OCI-LY3 (cell line): ENCODE data around the gene AUTS2.

ENCODE experiments used
- H2AFZ ChIP-seq: fragments of 200-600, 300-600 bp; shearing (Covaris generic); 2 replicates; pipeline ENCODE4 v1.6.0; 2014; ENCODE audit warnings: antibody characterized with exemption, low read depth, low read length
- H3K27ac ChIP-seq: fragments of 200-600, 300-600 bp; sonication (generic); 2 replicates; pipeline ENCODE4 v1.5.1; 2014; ENCODE audit warnings: mild to moderate bottlenecking, low read length, moderate library complexity, mixed read lengths
- H3K27me3 ChIP-seq: fragments of 200-600, 300-600 bp; sonication (generic); 2 replicates; pipeline ENCODE4 v1.6.1; 2014; ENCODE audit warnings: low read depth, low read length, mixed read lengths
- H3K36me3 ChIP-seq: fragments of 200-600, 300-600 bp; sonication (generic); replicated peaks from 2 replicates; pipeline ENCODE3; 2014; ENCODE audit warnings: low read depth, low read length, mixed read lengths
- H3K4me1 ChIP-seq: fragments of 300-600, 200-600 bp; sonication (generic); 2 replicates; pipeline ENCODE4 v1.6.1; 2014; ENCODE audit warnings: low read length, mixed read lengths
- H3K4me2 ChIP-seq: fragments of 200-600, 300-600 bp; sonication (generic); 2 replicates; pipeline ENCODE4 v1.6.1; 2014; ENCODE audit warnings: low read length, mixed read lengths
- H3K4me3 ChIP-seq: fragments of 300-600, 200-600 bp; sonication (generic); 2 replicates; pipeline ENCODE4 v1.5.1; 2014; ENCODE audit warnings: antibody characterized with exemption, mild to moderate bottlenecking, low read length, moderate library complexity
- H3K79me2 ChIP-seq: fragments of 300-600, 200-600 bp; shearing (Covaris generic); 2 replicates; pipeline ENCODE4 v1.6.1; 2014; ENCODE audit warnings: mild to moderate bottlenecking, low read length, mixed read lengths
- H3K9ac ChIP-seq: fragments of 300-600, 200-600 bp; shearing (Covaris generic); 2 replicates; pipeline ENCODE4 v1.6.0; 2014; ENCODE audit warnings: mild to moderate bottlenecking, low read length, moderate library complexity
- H3K9me3 ChIP-seq: fragments of 200-600, 300-600 bp; shearing (Covaris generic); 2 replicates; pipeline ENCODE4 v1.6.1; 2014; ENCODE audit warnings: low read length, mixed read lengths; ENCODE audit not compliant: insufficient read depth
- H4K20me1 ChIP-seq: fragments of 200-600, 300-600 bp; sonication (generic); 2 replicates; pipeline ENCODE4 v1.6.1; 2016; ENCODE audit warnings: low read length, mixed read lengths; ENCODE audit not compliant: insufficient read depth
- CTCF ChIP-seq: fragments of 200-600, 300-600 bp; sonication (generic); IDR thresholded peaks from 2 replicates; pipeline ENCODE4 v1.5.1; 2014; ENCODE audit warnings: antibody characterized with exemption, low read length, low read depth
- EZH2phosphoT487 ChIP-seq: fragments of 200-600 bp; shearing (Covaris generic); IDR thresholded peaks from 2 replicates; pipeline ENCODE4 v1.6.1; 2018; ENCODE audit warnings: antibody characterized with exemption, mixed run types, low read depth

AUTS2 gene

GRCh38 chr7:70390251-70390650, 792.0 kb downstream of the AUTS2 start:
- Histone ChIP-seq H3K79me2 (no peaks in the 10 kb centered on the region), H3K27me3 (no peaks in the 10 kb centered on the region), H3K4me1 (no peaks in the 10 kb centered on the region), H3K9me3 (no peaks in the 10 kb centered on the region), H3K4me2 (no peak overlapping the region), H3K27ac (no peak overlapping the region), H3K4me3 (no peak overlapping the region), H3K9ac (no peak overlapping the region), H2AFZ (no peak overlapping the region), H4K20me1 (no peaks in the 10 kb centered on the region), H3K36me3 (no peaks in the 10 kb centered on the region)
- TF ChIP-seq CTCF (no peak), EZH2phosphoT487 (no peak)

GRCh38 chr7:70392256-70392876, 794.1 kb downstream of the AUTS2 start:
- Histone ChIP-seq H3K27ac (no peak overlapping the region), H3K27me3 (no peaks in the 10 kb centered on the region)
- no peak for TF ChIP-seq CTCF
- TF ChIP-seq EZH2phosphoT487 = no peak

GRCh38 chr7:70392877-70393435, 794.7 kb downstream of the AUTS2 start:
- Histone ChIP-seq H4K20me1 (no peaks in the 10 kb centered on the region), H3K4me2 (no peak overlapping the region), H3K9ac (no peak overlapping the region), H3K27ac (no peak overlapping the region), H3K4me3 (no peak overlapping the region), H2AFZ (no peak overlapping the region), H3K4me1 (no peaks in the 10 kb centered on the region), H3K9me3 (no peaks in the 10 kb centered on the region), H3K36me3 (no peaks in the 10 kb centered on the region), H3K27me3 (no peaks in the 10 kb centered on the region), H3K79me2 (no peaks in the 10 kb centered on the region)
- TF ChIP-seq EZH2phosphoT487 (no peak), CTCF (no peak)

More at GRCh38 chr7:70392256-70392876, 794.1 kb downstream of the AUTS2 start:
- Histone ChIP-seq H3K9ac (no peak overlapping the region), H3K36me3 (no peaks in the 10 kb centered on the region), H2AFZ (no peak overlapping the region), H3K4me2 (no peak overlapping the region), H4K20me1 (no peaks in the 10 kb centered on the region), H3K4me1 (no peaks in the 10 kb centered on the region), H3K79me2 (no peaks in the 10 kb centered on the region), H3K9me3 (no peaks in the 10 kb centered on the region), H3K4me3 (no peak overlapping the region)

GRCh38 chr7:70393956-70394355, 795.7 kb downstream of the AUTS2 start:
- no peak overlapping the region for H3K4me3 ChIP-seq
- no peak overlapping the region for H3K9ac ChIP-seq
- H3K9me3 ChIP-seq = no peaks in the 10 kb centered on the region
- no peaks in the 10 kb centered on the region for H3K79me2 ChIP-seq
- no peaks in the 10 kb centered on the region for H3K4me1 ChIP-seq
- no peaks in the 10 kb centered on the region for H3K36me3 ChIP-seq
- no peak overlapping the region for H3K4me2 ChIP-seq
- H3K27me3 ChIP-seq = no peaks in the 10 kb centered on the region
- no peak overlapping the region for H3K27ac ChIP-seq
- TF ChIP-seq CTCF (no peak), EZH2phosphoT487 (no peak)
- no peaks in the 10 kb centered on the region for H4K20me1 ChIP-seq
- no peak overlapping the region for H2AFZ ChIP-seq
